ENCODE measurements around the gene TMIGD1.

TMIGD1 gene

DNA sequence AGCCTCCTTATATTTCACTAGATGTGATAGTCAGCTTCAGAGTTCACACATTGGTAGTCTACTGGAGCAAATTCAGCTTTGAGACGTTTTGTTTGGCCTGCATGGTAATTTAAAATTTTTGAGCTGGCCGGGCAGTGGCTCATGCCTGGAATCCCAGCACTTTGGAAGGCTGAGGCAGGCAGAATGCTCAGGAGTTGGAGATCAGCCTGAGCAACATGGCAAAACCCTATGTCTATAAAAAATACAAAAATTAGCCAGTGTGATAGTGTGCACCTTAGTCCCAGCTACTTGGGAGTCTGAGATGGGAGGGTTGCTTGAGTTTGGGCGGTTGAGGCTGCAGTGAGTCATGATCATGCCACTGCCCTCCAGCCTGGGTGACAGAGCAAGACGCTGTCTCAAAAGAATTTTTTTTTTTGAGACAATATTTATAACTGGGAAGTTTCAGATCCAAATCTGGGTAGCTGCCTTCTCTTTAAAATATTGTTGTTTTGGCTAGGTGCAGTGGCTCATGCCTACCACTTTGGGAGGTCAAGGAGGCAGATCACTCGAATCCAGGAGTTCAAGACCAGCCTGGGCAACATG lies 37.3 kb downstream of the TMIGD1 start:
- DNase-seq (ENCODE audit: extremely low spot score, insufficient read length, low read depth) (no peak), FAIRE-seq (no peak)

- FAIRE-seq (peak; percentile 29), DNase-seq (ENCODE audit: extremely low spot score, insufficient read length, low read depth) (no peak)
Observed at GRCh38 chr17:30292286-30292858, 41.5 kb downstream of the TMIGD1 start.

DNA sequence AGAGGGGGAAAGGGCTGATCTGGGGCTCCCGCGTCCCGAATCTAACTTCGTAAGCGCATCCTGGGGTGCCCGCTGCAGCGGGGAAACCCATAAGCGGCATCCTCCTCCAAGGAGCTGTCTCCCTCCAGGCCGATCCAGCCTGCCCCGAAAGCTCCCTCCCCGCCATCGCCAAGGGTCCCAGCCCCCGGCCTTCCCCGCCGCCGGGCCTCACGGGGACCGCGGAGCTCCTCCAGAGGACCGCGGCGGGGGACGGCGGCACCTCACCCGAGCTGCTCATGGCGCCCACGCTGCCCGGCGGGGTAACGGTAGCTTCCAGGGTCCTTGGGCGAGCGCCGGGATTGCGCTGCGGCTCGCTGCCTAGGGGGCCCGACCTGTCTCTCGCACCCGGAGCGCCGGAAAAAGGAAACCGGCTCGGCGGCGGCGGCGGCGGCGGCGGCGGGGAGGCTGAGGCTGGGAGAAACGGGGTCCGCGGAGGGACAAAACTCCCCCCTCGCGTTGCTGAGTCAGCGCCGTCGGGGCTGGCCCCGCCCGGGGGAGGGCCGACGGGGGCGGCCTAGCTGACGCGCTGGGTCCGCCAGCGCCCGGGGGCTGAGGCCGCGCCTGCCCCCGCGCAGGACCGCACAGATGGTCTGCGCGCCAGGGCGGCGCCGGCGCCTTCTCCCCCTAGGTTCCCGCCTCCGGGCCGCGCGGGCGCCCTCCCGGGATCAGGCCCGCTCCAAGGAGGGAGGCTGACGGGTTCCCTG lies 42.1 kb downstream of the TMIGD1 start, which contains the start of gene BLMH:
TSS of gene BLMH (minus strand) at position 402 of the 743 bp plus-strand sequence. CDS start at position 277, 125 bp downstream.
- FAIRE-seq (peak; percentile 21), DNase-seq (ENCODE audit: extremely low spot score, insufficient read length, low read depth) (peak; percentile 92)

DNA sequence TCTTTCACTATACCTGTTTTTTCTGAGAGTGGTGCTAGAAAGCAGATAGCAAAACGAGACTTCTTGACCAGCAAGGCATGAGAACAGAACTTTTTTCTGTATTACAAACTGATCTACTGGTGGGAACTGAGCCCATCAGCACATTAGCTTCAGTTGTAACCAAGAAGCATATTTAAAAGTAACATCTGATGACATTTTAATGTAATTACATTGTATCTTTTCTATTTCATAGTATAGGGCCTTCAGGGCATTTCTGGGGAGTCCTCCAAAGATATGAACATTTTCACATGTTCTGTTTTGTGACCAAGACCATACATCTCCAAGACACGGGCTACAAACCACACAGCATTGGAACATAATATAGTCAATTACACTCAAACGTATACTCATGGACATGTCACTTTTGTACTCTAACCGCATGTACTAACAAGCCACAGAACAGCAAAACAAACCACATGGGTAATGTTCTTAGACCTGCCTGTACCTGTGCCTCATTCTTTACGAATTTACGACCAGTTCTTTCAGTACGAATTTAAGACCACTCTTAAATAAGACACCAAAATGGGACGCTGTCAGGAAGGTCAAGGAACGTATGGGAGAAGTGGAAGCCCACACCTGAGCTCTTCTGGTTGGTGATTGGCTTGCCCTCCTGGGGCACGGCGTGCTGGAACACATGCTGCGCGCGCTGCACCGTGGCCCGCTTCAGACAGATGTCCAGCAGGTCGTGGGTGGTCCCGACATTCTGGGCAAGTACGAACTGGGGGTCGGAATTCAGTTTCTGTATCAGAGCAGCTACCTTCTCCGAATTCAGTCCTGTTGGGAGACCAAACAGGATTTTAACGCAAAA lies 42.9 kb downstream of the TMIGD1 start:
- FAIRE-seq (peak; percentile 76), DNase-seq (ENCODE audit: extremely low spot score, insufficient read length, low read depth) (no peak)

- FAIRE-seq (no peak), DNase-seq (ENCODE audit: extremely low spot score, insufficient read length, low read depth) (no peak)
Observed at GRCh38 chr17:30290077-30290476, 43.8 kb downstream of the TMIGD1 start.

- DNase-seq (ENCODE audit: extremely low spot score, insufficient read length, low read depth), result no peak
- FAIRE-seq, result no peak
Observed at GRCh38 chr17:30279156-30279555, 54.7 kb downstream of the TMIGD1 start.

DNA sequence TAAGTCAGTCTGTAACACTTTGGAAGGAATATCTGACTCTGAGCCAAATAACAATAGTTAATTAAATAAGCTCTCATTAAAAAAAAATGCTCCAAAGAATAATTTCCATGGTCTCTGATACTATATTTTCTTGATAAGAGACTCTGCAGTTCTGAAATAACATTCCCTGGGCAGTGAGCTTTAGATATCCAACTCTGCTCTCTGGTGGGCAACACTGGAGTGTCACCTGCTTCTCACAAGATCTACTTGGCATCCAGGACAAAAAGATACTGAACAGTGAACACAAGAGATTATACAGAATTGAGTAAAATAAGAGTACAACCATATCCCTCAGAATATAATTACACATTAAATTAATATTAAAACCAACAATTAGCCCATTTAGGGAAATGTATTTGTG lies 55.8 kb downstream of the TMIGD1 start:
- DNase-seq (ENCODE audit: extremely low spot score, insufficient read length, low read depth) (no peak), FAIRE-seq (peak; percentile 12)

DNA sequence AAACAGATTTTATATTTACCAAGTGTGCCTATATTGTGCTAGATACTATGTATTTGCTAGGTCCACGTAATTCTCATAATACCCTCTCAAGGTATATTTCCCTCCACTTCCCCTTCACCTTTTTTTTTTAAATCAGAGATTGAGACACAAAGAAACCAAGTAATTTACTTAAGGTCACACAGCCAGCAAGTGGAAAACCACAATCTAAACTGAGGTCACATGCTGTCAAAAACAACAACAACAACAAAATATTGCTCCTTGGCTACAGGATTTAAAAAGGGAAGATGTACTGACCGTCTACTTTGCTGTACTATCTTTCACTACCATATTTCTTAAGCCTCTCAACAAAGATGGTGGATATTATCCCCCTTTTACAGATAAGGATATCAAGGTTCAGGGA lies 57.9 kb downstream of the TMIGD1 start:
- DNase-seq (ENCODE audit: extremely low spot score, insufficient read length, low read depth), result no peak
- peak; percentile 39 for FAIRE-seq

GRCh38 chr17:30274887-30275286 lies 59.0 kb downstream of the TMIGD1 start:
- FAIRE-seq (no peak), DNase-seq (ENCODE audit: extremely low spot score, insufficient read length, low read depth) (no peak)

DNA sequence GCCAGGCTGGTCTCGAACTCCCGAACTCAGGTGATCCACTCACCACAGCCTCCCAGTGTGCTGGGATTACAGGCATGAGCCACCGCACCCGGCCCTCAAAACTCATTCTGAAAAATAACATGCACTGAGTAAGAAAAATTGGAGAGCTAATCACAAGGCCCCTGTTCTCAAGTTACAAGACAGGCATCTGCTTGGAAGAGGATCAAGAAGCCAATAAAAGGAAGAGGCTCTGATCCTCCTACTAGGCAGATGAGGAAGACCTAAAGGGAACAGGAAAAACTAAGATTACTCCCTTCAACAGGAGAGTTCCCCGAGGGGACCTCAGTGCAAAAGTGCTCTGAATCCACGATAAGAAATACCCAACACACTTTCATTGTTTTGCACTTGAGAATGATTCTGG lies 60.5 kb downstream of the TMIGD1 start:
- DNase-seq (ENCODE audit: extremely low spot score, insufficient read length, low read depth) (no peak), FAIRE-seq (no peak)

DNA sequence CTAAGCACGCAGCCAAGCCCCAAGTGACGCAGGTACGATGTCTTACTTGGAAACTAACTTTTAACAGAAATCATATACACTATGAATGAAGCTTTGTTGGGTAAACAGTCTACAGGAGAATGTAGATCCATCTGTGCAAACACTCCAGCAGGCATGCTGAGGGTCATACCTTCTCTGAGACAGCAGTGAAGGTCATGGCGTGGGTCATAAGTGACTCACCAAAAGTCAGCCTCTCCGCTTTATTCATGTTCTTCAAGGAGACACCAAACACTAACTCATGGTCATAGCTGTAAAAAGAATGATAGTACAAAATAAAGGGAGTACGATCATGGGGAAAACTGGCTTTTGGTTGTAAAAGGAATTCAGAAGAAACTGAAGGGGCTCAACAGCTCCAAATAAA lies 62.8 kb downstream of the TMIGD1 start:
- DNase-seq (ENCODE audit: extremely low spot score, insufficient read length, low read depth) (no peak), FAIRE-seq (no peak)

- FAIRE-seq, result no peak
- no peak for DNase-seq (ENCODE audit: extremely low spot score, insufficient read length, low read depth)
Observed at GRCh38 chr17:30267625-30268024, 66.2 kb downstream of the TMIGD1 start.
